SK-N-SH (cell line): Measurements from ENCODE around the gene FHIP2A. TPM values are rescaled to one million over a fixed set of nuclear protein-coding genes. Genes with fewer than 3 reads are reported as not detected.

Source experiments
- CTCF ChIA-PET: fragments of 300-600, 350-600 bp; formaldehyde crosslinking; extraction: SDS; loops from one replicate; lab custom pipeline; 2021; lab: Yijun Ruan, JAX
- POLR2A ChIA-PET: fragments of 350-600 bp; sonication (Branson Sonifier 250); formaldehyde crosslinking; extraction: SDS; loops from one replicate; lab custom pipeline; 2020; ENCODE audit warnings: antibody characterized with exemption, inconsistent platforms; lab: Yijun Ruan, JAX
- DNase-seq: peaks from one replicate; pipeline ENCODE4 v3.0.0; 2012
- H2AFZ ChIP-seq: fragments of 200-600 bp; sonication (generic); 2 replicates; pipeline ENCODE4 v1.8.1; 2016; ENCODE audit warnings: antibody characterized with exemption, mild to moderate bottlenecking, low read depth
- H3F3A ChIP-seq: fragments of 200-600 bp; sonication (generic); replicated peaks from 2 replicates; pipeline ENCODE3; 2016; ENCODE audit warnings: antibody characterized with exemption, mild to moderate bottlenecking; ENCODE audit not compliant: insufficient read depth
- H3K27ac ChIP-seq, 2 experiments: fragments of 200-500 bp in 1 of 2; fragments of 200-600 bp in 1 of 2; sonication (Bioruptor generic) in 1 of 2; sonication (generic), shearing (Covaris generic) in 1 of 2; 2 replicates each; pipeline versions ENCODE4 v1.5.1 to v1.6.1; 2014 to 2016; ENCODE audit warnings: low read depth in 2 of 2, inconsistent platforms in 1 of 2, low read length in 1 of 2, mild to moderate bottlenecking in 1 of 2, mixed read lengths in 1 of 2
- H3K27me3 ChIP-seq: fragments of 200-600 bp; sonication (generic), shearing (Covaris generic); 2 replicates; pipeline ENCODE4 v1.6.1; 2016; ENCODE audit warnings: mixed run types; ENCODE audit not compliant: insufficient read depth
- H3K36me3 ChIP-seq, 2 experiments: fragments of 200-500 bp in 1 of 2; fragments of 200-600 bp in 1 of 2; sonication (Bioruptor generic) in 1 of 2; sonication (generic) in 1 of 2; replicated peaks in 1 of 2; 2 replicates each; pipeline versions ENCODE3 to v1.5.1; 2014 to 2016; ENCODE audit warnings: low read length in 1 of 2, mild to moderate bottlenecking in 1 of 2; ENCODE audit not compliant: insufficient read depth in 2 of 2, control insufficient read depth in 1 of 2
- H3K4me1 ChIP-seq, 2 experiments: fragments of 200-500 bp in 1 of 2; fragments of 200-600 bp in 1 of 2; sonication (Bioruptor generic) in 1 of 2; sonication (generic), shearing (Covaris generic) in 1 of 2; 2 replicates each; pipeline versions ENCODE4 v1.5.1 to v1.6.1; 2014 to 2016; ENCODE audit warnings: low read depth in 1 of 2, low read length in 1 of 2, mixed run types in 1 of 2; ENCODE audit not compliant: insufficient read depth in 2 of 2, control insufficient read depth in 1 of 2
- H3K4me2 ChIP-seq: fragments of 200-600 bp; sonication (generic), shearing (Covaris generic); 2 replicates; pipeline ENCODE4 v1.6.1; 2017; ENCODE audit warnings: mixed run types
- H3K4me3 ChIP-seq, 2 experiments: fragments of 200-500 bp in 1 of 2; fragments of 200-600 bp in 1 of 2; sonication (Bioruptor generic) in 1 of 2; sonication (generic), shearing (Covaris generic) in 1 of 2; 2 replicates each; pipeline versions ENCODE4 v1.5.1 to v1.8.1; 2014 to 2016; ENCODE audit warnings: low read depth in 2 of 2, inconsistent platforms in 1 of 2, low read length in 1 of 2, mild to moderate bottlenecking in 1 of 2, mixed read lengths in 1 of 2, moderate library complexity in 1 of 2
- H3K79me2 ChIP-seq: fragments of 200-600 bp; sonication (generic); 2 replicates; pipeline ENCODE4 v1.8.1; 2017; ENCODE audit warnings: mild to moderate bottlenecking; ENCODE audit not compliant: insufficient read depth
- H3K9ac ChIP-seq: fragments of 200-600 bp; sonication (generic); 2 replicates; pipeline ENCODE4 v1.6.1; 2017; ENCODE audit warnings: mixed run types
- H3K9me2 ChIP-seq: fragments of 200-600 bp; sonication (generic); 2 replicates; pipeline ENCODE4 v1.6.1; 2017; ENCODE audit warnings: mixed run types
- H3K9me3 ChIP-seq: fragments of 200-600 bp; sonication (generic); 2 replicates; pipeline ENCODE4 v1.6.1; 2017; ENCODE audit warnings: mixed run types, mild to moderate bottlenecking, moderate library complexity
- H4K20me1 ChIP-seq: fragments of 200-600 bp; sonication (generic); 2 replicates; pipeline ENCODE4 v1.6.1; 2017; ENCODE audit warnings: mild to moderate bottlenecking, mixed run types; ENCODE audit not compliant: insufficient read depth
- CHD2 ChIP-seq: fragments of 150-350 bp; IDR thresholded peaks from 2 replicates; pipeline ENCODE4 v1.6.1; 2018; ENCODE audit warnings: low read length; ENCODE audit not compliant: partially characterized antibody
- EP300 ChIP-seq, 2 experiments: IDR thresholded peaks; 2 replicates each; pipeline versions ENCODE4 v1.4.0 to v1.6.1; 2012; ENCODE audit warnings: borderline replicate concordance in 1 of 2, low read depth in 1 of 2, low read length in 1 of 2
- EZH2phosphoT487 ChIP-seq: fragments of 200-600 bp; sonication (generic); IDR thresholded peaks from 2 replicates; pipeline ENCODE4 v1.6.1; 2017; ENCODE audit warnings: low read depth, mixed run types, mild to moderate bottlenecking, antibody characterized with exemption, moderate library complexity, borderline replicate concordance
- FOSL2 ChIP-seq: IDR thresholded peaks from 2 replicates; pipeline ENCODE4 v1.4.0; 2012; ENCODE audit warnings: low read depth, mild to moderate bottlenecking, moderate library complexity, borderline replicate concordance
- FOXJ3 ChIP-seq: sonication (generic); formaldehyde crosslinking; IDR thresholded peaks from 2 replicates; pipeline ENCODE4 v1.5.1; 2020; ENCODE audit warnings: mild to moderate bottlenecking, missing genetic modification reagents
- FOXM1 ChIP-seq: IDR thresholded peaks from 2 replicates; pipeline ENCODE4 v1.4.0; 2012; ENCODE audit warnings: low read depth, mild to moderate bottlenecking
- GABPA ChIP-seq: IDR thresholded peaks from 2 replicates; pipeline ENCODE4 v1.4.0; 2012; ENCODE audit warnings: low read depth, mild to moderate bottlenecking
- GATA2 ChIP-seq: sonication (generic); formaldehyde crosslinking; IDR thresholded peaks from 2 replicates; pipeline ENCODE4 v1.5.0; 2020; ENCODE audit warnings: mild to moderate bottlenecking, missing genetic modification reagents
- MEF2A ChIP-seq: IDR thresholded peaks from 2 replicates; pipeline ENCODE4 v1.4.0; 2012; ENCODE audit warnings: low read depth, borderline replicate concordance
- MXI1 ChIP-seq: IDR thresholded peaks from 2 replicates; pipeline ENCODE4 v1.6.1; 2012; ENCODE audit warnings: mild to moderate bottlenecking, low read depth, low read length, improper control_type of control experiment
- NFIC ChIP-seq: IDR thresholded peaks from 2 replicates; pipeline ENCODE4 v1.4.0; 2012; ENCODE audit warnings: borderline replicate concordance
- NRF1 ChIP-seq: IDR thresholded peaks from 2 replicates; pipeline ENCODE4 v1.6.1; 2012; ENCODE audit warnings: low read depth, mild to moderate bottlenecking, low read length
- RAD21 ChIP-seq: IDR thresholded peaks from 2 replicates; pipeline ENCODE4 v1.6.1; 2012; ENCODE audit warnings: mild to moderate bottlenecking, low read length
- RCOR1 ChIP-seq: fragments of 150-350 bp; IDR thresholded peaks from 2 replicates; pipeline ENCODE4 v1.6.1; 2017; ENCODE audit warnings: antibody characterized with exemption, low read length
- RFX5 ChIP-seq: IDR thresholded peaks from 2 replicates; pipeline ENCODE4 v1.6.1; 2012; ENCODE audit warnings: mild to moderate bottlenecking, improper control_type of control experiment, low read length
- SMC3 ChIP-seq: IDR thresholded peaks from 2 replicates; pipeline ENCODE4 v1.6.1; 2012; ENCODE audit warnings: low read depth, low read length, improper control_type of control experiment
- TCF12 ChIP-seq: IDR thresholded peaks from 2 replicates; pipeline ENCODE4 v1.4.0; 2012
- TEAD4 ChIP-seq: IDR thresholded peaks from 2 replicates; pipeline ENCODE4 v1.4.0; 2012; ENCODE audit warnings: mild to moderate bottlenecking, borderline replicate concordance; ENCODE audit not compliant: insufficient read depth
- YY1 ChIP-seq: IDR thresholded peaks from 2 replicates; pipeline ENCODE4 v1.4.0; 2012; ENCODE audit warnings: low read depth, mild to moderate bottlenecking
- WGBS: methylation state at CpG from one replicate; pipeline ENCODE4 v1.1.6; 2017; ENCODE audit warnings: low lambda C conversion rate; 5-methylcytosine and 5-hydroxymethylcytosine counted together
- polyA plus RNA-seq, 3 experiments: library from polyadenylated mRNA; depleted of rRNA; stranded (reverse); fragments of >200 nt; gene quantifications; 2 replicates each; pipeline ENCODE4 v1.2.3, GENCODE V29; 2012
- TF ChIP-seq, protein P1 (sequence below): IDR thresholded peaks from 2 replicates; pipeline ENCODE4 v1.4.0; 2012; ENCODE audit warnings: low read depth, borderline replicate concordance
- TF ChIP-seq, protein P2 (sequence below): IDR thresholded peaks from 2 replicates; pipeline ENCODE4 v1.4.0; 2012; ENCODE audit warnings: low read depth
- TF ChIP-seq, protein P3 (sequence below): IDR thresholded peaks from 2 replicates; pipeline ENCODE4 v1.6.1; 2012; ENCODE audit warnings: mild to moderate bottlenecking, low read depth, low read length, moderate library complexity
- TF ChIP-seq, protein P4 (sequence below): IDR thresholded peaks from 2 replicates; pipeline ENCODE4 v1.4.0; 2012; ENCODE audit warnings: low read depth, borderline replicate concordance
- TF ChIP-seq, protein P5 (sequence below): fragments of 150-350 bp; IDR thresholded peaks from 2 replicates; pipeline ENCODE4 v1.6.1; 2016; ENCODE audit warnings: mild to moderate bottlenecking, low read depth, low read length
- TF ChIP-seq, protein P6 (sequence below): fragments of 200-600 bp; sonication (generic); IDR thresholded peaks from 2 replicates; pipeline ENCODE4 v1.6.1; 2017; ENCODE audit warnings: antibody characterized with exemption, mild to moderate bottlenecking, moderate library complexity

The FHIP2A gene
- polyA plus RNA-seq, 1 of the 3 experiments (the other 2 are of a cell fraction): 6.1 TPM

DNA sequence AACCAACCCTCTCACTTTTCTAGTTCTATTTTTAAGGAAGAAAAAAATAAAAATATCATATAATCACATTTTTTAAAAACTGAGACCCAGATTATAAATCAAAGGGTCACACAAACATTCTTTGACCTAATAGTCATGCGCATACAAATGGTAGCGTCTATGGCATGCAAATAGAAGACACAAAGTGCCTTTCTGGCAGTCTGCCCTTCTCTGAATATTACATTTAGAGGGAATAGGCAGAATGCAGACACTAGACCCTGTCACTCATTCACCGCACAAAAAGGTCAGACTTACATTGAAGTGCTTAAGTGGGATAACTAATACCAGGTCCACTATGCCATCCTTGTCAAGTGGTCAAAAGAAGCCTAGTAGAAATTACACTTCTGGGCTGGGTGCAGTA, 26.5 kb upstream of the FHIP2A start:
- peak overlapping the region; percentile 70 to 83; a peak in 3 of 4 replicates for H3K27ac ChIP-seq
- ChIA-PET POLR2A (no interaction called here), CTCF (interaction anchor here (0.7 kb wide), 1 partner anchor 82 kb away, joined by 3 read pairs; no protein-coding TSS in a partner anchor)
- no peaks in the 10 kb centered on the region for H3K36me3 ChIP-seq
- no peaks in the 10 kb centered on the region for H4K20me1 ChIP-seq
- peak; percentile 32 for DNase-seq
- H3K9ac ChIP-seq: no peak overlapping the region
- peak overlapping the region; percentile 16; the same call in 1 of the 2 replicates for H3K4me2 ChIP-seq
- no peak overlapping the region for H2AFZ ChIP-seq
- no peaks in the 10 kb centered on the region for H3F3A ChIP-seq
- H3K4me3 ChIP-seq: no peak overlapping the region
- H3K9me2 ChIP-seq: no peaks in the 10 kb centered on the region
- no peaks in the 10 kb centered on the region for H3K9me3 ChIP-seq
- no peaks in the 10 kb centered on the region for H3K27me3 ChIP-seq
- no peaks in the 10 kb centered on the region for H3K79me2 ChIP-seq
- WGBS: 18% methylated on average over 3 of the region's 3 CpGs
- H3K4me1 ChIP-seq: no peaks in the 10 kb centered on the region
- no peak for TF ChIP-seq RCOR1
- TF ChIP-seq GATA2 (CRISPR knock-in tag): no peak
- TF ChIP-seq NRF1: no peak
- peak in 1 of 2 experiments; percentile 53; a peak in 2 of 4 replicates for TF ChIP-seq EP300 (IDR thresholded peaks at IDR 0.05; ENCODE audit: borderline replicate concordance in 1 of 2, low read depth in 1 of 2, low read length in 1 of 2)
- TF ChIP-seq TEAD4: peak; percentile 31; the same call in 1 of the 2 replicates
- no peak for TF ChIP-seq MEF2A
- TF ChIP-seq MXI1: no peak
- TF ChIP-seq RAD21: no peak
- TF ChIP-seq, protein P1, sequence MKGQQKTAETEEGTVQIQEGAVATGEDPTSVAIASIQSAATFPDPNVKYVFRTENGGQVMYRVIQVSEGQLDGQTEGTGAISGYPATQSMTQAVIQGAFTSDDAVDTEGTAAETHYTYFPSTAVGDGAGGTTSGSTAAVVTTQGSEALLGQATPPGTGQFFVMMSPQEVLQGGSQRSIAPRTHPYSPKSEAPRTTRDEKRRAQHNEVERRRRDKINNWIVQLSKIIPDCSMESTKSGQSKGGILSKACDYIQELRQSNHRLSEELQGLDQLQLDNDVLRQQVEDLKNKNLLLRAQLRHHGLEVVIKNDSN: no peak
- TF ChIP-seq TCF12: peak; percentile 72
- TF ChIP-seq EZH2phosphoT487: no peak
- no peak for TF ChIP-seq CHD2
- TF ChIP-seq, protein P2, sequence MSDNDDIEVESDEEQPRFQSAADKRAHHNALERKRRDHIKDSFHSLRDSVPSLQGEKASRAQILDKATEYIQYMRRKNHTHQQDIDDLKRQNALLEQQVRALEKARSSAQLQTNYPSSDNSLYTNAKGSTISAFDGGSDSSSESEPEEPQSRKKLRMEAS: 0 out of 2 replicates have a peak, but pooled peaks have one; percentile 14
- TF ChIP-seq SMC3: no peak
- TF ChIP-seq, protein P3, sequence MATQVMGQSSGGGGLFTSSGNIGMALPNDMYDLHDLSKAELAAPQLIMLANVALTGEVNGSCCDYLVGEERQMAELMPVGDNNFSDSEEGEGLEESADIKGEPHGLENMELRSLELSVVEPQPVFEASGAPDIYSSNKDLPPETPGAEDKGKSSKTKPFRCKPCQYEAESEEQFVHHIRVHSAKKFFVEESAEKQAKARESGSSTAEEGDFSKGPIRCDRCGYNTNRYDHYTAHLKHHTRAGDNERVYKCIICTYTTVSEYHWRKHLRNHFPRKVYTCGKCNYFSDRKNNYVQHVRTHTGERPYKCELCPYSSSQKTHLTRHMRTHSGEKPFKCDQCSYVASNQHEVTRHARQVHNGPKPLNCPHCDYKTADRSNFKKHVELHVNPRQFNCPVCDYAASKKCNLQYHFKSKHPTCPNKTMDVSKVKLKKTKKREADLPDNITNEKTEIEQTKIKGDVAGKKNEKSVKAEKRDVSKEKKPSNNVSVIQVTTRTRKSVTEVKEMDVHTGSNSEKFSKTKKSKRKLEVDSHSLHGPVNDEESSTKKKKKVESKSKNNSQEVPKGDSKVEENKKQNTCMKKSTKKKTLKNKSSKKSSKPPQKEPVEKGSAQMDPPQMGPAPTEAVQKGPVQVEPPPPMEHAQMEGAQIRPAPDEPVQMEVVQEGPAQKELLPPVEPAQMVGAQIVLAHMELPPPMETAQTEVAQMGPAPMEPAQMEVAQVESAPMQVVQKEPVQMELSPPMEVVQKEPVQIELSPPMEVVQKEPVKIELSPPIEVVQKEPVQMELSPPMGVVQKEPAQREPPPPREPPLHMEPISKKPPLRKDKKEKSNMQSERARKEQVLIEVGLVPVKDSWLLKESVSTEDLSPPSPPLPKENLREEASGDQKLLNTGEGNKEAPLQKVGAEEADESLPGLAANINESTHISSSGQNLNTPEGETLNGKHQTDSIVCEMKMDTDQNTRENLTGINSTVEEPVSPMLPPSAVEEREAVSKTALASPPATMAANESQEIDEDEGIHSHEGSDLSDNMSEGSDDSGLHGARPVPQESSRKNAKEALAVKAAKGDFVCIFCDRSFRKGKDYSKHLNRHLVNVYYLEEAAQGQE: no peak
- peak; percentile 30; the same call in 1 of the 2 replicates for TF ChIP-seq FOSL2
- TF ChIP-seq, protein P4, sequence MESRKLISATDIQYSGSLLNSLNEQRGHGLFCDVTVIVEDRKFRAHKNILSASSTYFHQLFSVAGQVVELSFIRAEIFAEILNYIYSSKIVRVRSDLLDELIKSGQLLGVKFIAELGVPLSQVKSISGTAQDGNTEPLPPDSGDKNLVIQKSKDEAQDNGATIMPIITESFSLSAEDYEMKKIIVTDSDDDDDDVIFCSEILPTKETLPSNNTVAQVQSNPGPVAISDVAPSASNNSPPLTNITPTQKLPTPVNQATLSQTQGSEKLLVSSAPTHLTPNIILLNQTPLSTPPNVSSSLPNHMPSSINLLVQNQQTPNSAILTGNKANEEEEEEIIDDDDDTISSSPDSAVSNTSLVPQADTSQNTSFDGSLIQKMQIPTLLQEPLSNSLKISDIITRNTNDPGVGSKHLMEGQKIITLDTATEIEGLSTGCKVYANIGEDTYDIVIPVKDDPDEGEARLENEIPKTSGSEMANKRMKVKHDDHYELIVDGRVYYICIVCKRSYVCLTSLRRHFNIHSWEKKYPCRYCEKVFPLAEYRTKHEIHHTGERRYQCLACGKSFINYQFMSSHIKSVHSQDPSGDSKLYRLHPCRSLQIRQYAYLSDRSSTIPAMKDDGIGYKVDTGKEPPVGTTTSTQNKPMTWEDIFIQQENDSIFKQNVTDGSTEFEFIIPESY: no peak
- TF ChIP-seq, protein P5, sequence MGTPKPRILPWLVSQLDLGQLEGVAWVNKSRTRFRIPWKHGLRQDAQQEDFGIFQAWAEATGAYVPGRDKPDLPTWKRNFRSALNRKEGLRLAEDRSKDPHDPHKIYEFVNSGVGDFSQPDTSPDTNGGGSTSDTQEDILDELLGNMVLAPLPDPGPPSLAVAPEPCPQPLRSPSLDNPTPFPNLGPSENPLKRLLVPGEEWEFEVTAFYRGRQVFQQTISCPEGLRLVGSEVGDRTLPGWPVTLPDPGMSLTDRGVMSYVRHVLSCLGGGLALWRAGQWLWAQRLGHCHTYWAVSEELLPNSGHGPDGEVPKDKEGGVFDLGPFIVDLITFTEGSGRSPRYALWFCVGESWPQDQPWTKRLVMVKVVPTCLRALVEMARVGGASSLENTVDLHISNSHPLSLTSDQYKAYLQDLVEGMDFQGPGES: no peak
- TF ChIP-seq FOXJ3: no peak
- no peak for TF ChIP-seq GABPA
- no peak for TF ChIP-seq YY1
- TF ChIP-seq NFIC: peak; percentile 72; the same call in 1 of the 2 replicates
- TF ChIP-seq, protein P6, sequence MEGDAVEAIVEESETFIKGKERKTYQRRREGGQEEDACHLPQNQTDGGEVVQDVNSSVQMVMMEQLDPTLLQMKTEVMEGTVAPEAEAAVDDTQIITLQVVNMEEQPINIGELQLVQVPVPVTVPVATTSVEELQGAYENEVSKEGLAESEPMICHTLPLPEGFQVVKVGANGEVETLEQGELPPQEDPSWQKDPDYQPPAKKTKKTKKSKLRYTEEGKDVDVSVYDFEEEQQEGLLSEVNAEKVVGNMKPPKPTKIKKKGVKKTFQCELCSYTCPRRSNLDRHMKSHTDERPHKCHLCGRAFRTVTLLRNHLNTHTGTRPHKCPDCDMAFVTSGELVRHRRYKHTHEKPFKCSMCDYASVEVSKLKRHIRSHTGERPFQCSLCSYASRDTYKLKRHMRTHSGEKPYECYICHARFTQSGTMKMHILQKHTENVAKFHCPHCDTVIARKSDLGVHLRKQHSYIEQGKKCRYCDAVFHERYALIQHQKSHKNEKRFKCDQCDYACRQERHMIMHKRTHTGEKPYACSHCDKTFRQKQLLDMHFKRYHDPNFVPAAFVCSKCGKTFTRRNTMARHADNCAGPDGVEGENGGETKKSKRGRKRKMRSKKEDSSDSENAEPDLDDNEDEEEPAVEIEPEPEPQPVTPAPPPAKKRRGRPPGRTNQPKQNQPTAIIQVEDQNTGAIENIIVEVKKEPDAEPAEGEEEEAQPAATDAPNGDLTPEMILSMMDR: no peak
- TF ChIP-seq FOXM1: no peak
- TF ChIP-seq RFX5: no peak
